Left lung (tissue), 10 donors: ENCODE results near the gene RALGPS1. TPM values are rescaled to one million over a fixed set of nuclear protein-coding genes. Genes with fewer than 3 reads are reported as not detected.

Experiments
- ATAC-seq: fragments of 200-7000 bp; cut with Tn5 transposase; one replicate; pipeline ENCODE4 v1.9.1; 2020; ENCODE audit warnings: moderate library complexity
- DNase-seq, 4 donors: peaks; one replicate each; pipeline ENCODE4 v3.0.0-alpha.2; 2013 to 2020
- H3K27ac ChIP-seq, 2 donors: fragments of 200-600 bp; sonication (generic) in 1 of 2; one replicate each; pipeline versions ENCODE4 v1.5.0 to v1.8.0; 2020 to 2021
- H3K27me3 ChIP-seq, 2 donors: fragments of 200-600 bp; sonication (generic) in 1 of 2; one replicate each; pipeline versions ENCODE4 v1.5.0 to v1.8.0; 2020 to 2021
- H3K36me3 ChIP-seq, 2 donors: fragments of 200-600 bp; sonication (generic) in 1 of 2; one replicate each; pipeline versions ENCODE4 v1.5.0 to v1.8.0; 2020 to 2021
- H3K4me1 ChIP-seq, 2 donors: fragments of 200-600 bp; one replicate each; pipeline ENCODE4 v1.8.0; 2021
- H3K4me3 ChIP-seq, 2 donors: fragments of 200-600 bp; sonication (generic) in 1 of 2; one replicate each; pipeline versions ENCODE4 v1.5.0 to v1.8.0; 2020 to 2021; ENCODE audit warnings: mild to moderate bottlenecking in 1 of 2
- H3K9me3 ChIP-seq, 2 donors: fragments of 200-600 bp; sonication (generic) in 1 of 2; one replicate each; pipeline versions ENCODE4 v1.5.0 to v1.8.0; 2020 to 2021
- intact Hi-C, 2 donors: fragments of 100-400 bp; cut with DNase I; formaldehyde crosslinking; loops; one replicate each; pipeline versions ENCODE4 v1.11.2 to v1.14.2; 2022
- polyA plus RNA-seq, 6 donors: library from polyadenylated mRNA; unstranded; fragments of 120-200 nt; gene quantifications; one replicate each; pipeline ENCODE4 v1.2.1, GENCODE V29; 2013; ENCODE audit not compliant: insufficient read length in 6 of 6
- total RNA-seq, 2 donors: library from RNA; stranded (reverse); fragmentation: NEBNext Ultra II Directional; extraction: Animal tissue kit (Norgen Biotek cat#: 25700); gene quantifications; one replicate each; pipeline ENCODE4 v1.2.1, GENCODE V29; 2021
- TF ChIP-seq, protein P1 (sequence below), 2 donors: fragments of 200-600 bp; sonication (generic) in 1 of 2; IDR thresholded peaks; one replicate each; pipeline versions ENCODE4 v1.5.0 to v1.8.0; 2021; ENCODE audit warnings: antibody characterized with exemption in 2 of 2
- donor health status: DM: no; HTN: yes; CAD: no.
- donor health status: DM: no; HTN: no; CAD: no.

RALGPS1 gene
- total and polyA plus RNA-seq, 8 donors = 11.9 to 27.6 (median 21.5) TPM

- H3K36me3 ChIP-seq = no peaks in the 10 kb centered on the region
- no peak overlapping the region for H3K4me3 ChIP-seq
- H3K4me1 ChIP-seq = peaks cover 0 to 11% of the 10 kb centered on the region in 2 donors
- no peak overlapping the region for H3K27ac ChIP-seq
- intact Hi-C loops = no loop called here
- H3K27me3 ChIP-seq = no peaks in the 10 kb centered on the region
- TF ChIP-seq, protein P1, sequence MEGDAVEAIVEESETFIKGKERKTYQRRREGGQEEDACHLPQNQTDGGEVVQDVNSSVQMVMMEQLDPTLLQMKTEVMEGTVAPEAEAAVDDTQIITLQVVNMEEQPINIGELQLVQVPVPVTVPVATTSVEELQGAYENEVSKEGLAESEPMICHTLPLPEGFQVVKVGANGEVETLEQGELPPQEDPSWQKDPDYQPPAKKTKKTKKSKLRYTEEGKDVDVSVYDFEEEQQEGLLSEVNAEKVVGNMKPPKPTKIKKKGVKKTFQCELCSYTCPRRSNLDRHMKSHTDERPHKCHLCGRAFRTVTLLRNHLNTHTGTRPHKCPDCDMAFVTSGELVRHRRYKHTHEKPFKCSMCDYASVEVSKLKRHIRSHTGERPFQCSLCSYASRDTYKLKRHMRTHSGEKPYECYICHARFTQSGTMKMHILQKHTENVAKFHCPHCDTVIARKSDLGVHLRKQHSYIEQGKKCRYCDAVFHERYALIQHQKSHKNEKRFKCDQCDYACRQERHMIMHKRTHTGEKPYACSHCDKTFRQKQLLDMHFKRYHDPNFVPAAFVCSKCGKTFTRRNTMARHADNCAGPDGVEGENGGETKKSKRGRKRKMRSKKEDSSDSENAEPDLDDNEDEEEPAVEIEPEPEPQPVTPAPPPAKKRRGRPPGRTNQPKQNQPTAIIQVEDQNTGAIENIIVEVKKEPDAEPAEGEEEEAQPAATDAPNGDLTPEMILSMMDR (IDR thresholded peaks at IDR 0.05) = no peak
- H3K9me3 ChIP-seq = no peaks in the 10 kb centered on the region
- DNase-seq (no peak), ATAC-seq (no peak)
Measured at GRCh38 chr9:127025042-127025441, 110.5 kb downstream of the RALGPS1 start.

GRCh38 chr9:127027694-127028093 lies 113.1 kb downstream of the RALGPS1 start:
- TF ChIP-seq, protein P1 (IDR thresholded peaks at IDR 0.05) = no peak
- no peak for ATAC-seq
- H3K27ac ChIP-seq = no peak overlapping the region

DNA sequence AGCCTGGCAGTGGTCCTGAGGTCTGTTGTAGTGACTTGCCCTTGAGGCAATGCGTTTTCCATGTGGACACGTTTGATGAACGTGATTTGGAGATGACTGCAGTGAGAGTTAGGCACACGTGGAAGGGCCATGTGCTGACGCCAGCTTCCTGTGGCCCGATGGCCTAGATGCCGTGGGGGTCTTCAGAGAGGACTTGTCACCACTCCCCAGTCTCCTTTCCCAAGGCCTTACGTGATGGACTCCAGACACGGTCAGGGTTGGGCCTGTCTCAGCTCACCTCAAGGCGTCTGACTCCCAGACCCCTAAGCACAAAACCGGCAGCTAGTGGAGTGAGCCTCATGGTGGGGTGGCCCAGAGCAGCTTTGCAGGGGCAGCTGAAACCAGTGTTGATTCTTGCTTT lies 115.0 kb downstream of the RALGPS1 start:
- ATAC-seq (no peak), DNase-seq (no peak)
- no peaks in the 10 kb centered on the region for H3K27me3 ChIP-seq
- TF ChIP-seq, protein P1 (IDR thresholded peaks at IDR 0.05) = no peak
- H3K9me3 ChIP-seq = no peaks in the 10 kb centered on the region
- H3K4me3 ChIP-seq = no peak overlapping the region
- no peak overlapping the region for H3K27ac ChIP-seq
- intact Hi-C loops = no loop called here
- H3K4me1 ChIP-seq = no peaks in the 10 kb centered on the region
- no peaks in the 10 kb centered on the region for H3K36me3 ChIP-seq

More at GRCh38 chr9:127027694-127028093, 113.1 kb downstream of the RALGPS1 start:
- no peak for DNase-seq
- Histone ChIP-seq H3K9me3 (no peaks in the 10 kb centered on the region), H3K4me1 (peaks cover 0 to 10% of the 10 kb centered on the region in 2 donors), H3K27me3 (no peaks in the 10 kb centered on the region), H3K4me3 (no peak overlapping the region), H3K36me3 (no peaks in the 10 kb centered on the region)
- intact Hi-C loops = no loop called here

GRCh38 chr9:127030814-127031740 lies 116.5 kb downstream of the RALGPS1 start:
- no peaks in the 10 kb centered on the region for H3K4me1 ChIP-seq
- DNase-seq (no peak), ATAC-seq (no peak)
- no peaks in the 10 kb centered on the region for H3K27me3 ChIP-seq
- H3K27ac ChIP-seq = no peak overlapping the region
- TF ChIP-seq, protein P1 (IDR thresholded peaks at IDR 0.05) = no peak
- no peaks in the 10 kb centered on the region for H3K9me3 ChIP-seq
- H3K36me3 ChIP-seq = no peaks in the 10 kb centered on the region
- H3K4me3 ChIP-seq = no peak overlapping the region
- intact Hi-C loops = no loop called here

GRCh38 chr9:127032256-127032655 lies 117.7 kb downstream of the RALGPS1 start:
- no peak for DNase-seq
- Histone ChIP-seq H3K4me3 (no peak overlapping the region), H3K9me3 (no peaks in the 10 kb centered on the region), H3K36me3 (no peaks in the 10 kb centered on the region), H3K27ac (no peak overlapping the region), H3K4me1 (no peaks in the 10 kb centered on the region), H3K27me3 (no peaks in the 10 kb centered on the region)
- TF ChIP-seq, protein P1 (IDR thresholded peaks at IDR 0.05) = no peak
- ATAC-seq = no peak
- intact Hi-C loops = no loop called here
